OCI-LY7 (cell line): Measurements from ENCODE around the gene C4B. TPM values are rescaled to one million over a fixed set of nuclear protein-coding genes. Genes with fewer than 3 reads are reported as not detected.

Source experiments
- BruUV-seq: library from RNA; stranded (reverse); fragments of 400-500 nt; replicated peaks from 2 replicates; lab custom pipeline; 2021; lab: Mats Ljungman, UMichigan
- CTCF ChIA-PET: fragments of 300-600 bp; sonication (Branson Sonifier 250); formaldehyde crosslinking; loops from one replicate; lab custom pipeline; 2022; ENCODE audit warnings: antibody characterized with exemption; ENCODE audit not compliant: unreplicated experiment; lab: Charles Lee
- POLR2A ChIA-PET: fragments of 300-600 bp; sonication (Branson Sonifier 250); formaldehyde crosslinking; loops from one replicate; lab custom pipeline; 2022; ENCODE audit warnings: antibody characterized with exemption; lab: Charles Lee
- DNase-seq: peaks from one replicate; pipeline ENCODE4 v3.0.0-alpha.2; 2015; ENCODE audit warnings: low spot score
- H2AFZ ChIP-seq: fragments of 200-600 bp; sonication (generic), shearing (Covaris generic); 2 replicates; pipeline ENCODE4 v1.6.1; 2014; ENCODE audit warnings: mild to moderate bottlenecking, antibody characterized with exemption, low read length, moderate library complexity
- H3K27ac ChIP-seq: fragments of 200-600 bp; sonication (generic); 2 replicates; pipeline ENCODE4 v1.5.1; 2014; ENCODE audit warnings: mixed run types, low read depth, mild to moderate bottlenecking, moderate library complexity, low read length, inconsistent platforms; ENCODE audit not compliant: poor library complexity, severe bottlenecking
- H3K36me3 ChIP-seq: fragments of 200-600 bp; sonication (generic); 2 replicates; pipeline ENCODE4 v1.6.1; 2014; ENCODE audit warnings: mild to moderate bottlenecking, antibody characterized with exemption, low read length, moderate library complexity, mixed read lengths; ENCODE audit not compliant: insufficient read depth
- H3K4me1 ChIP-seq: fragments of 200-600 bp; sonication (generic); 2 replicates; pipeline ENCODE4 v1.5.1; 2014; ENCODE audit warnings: mild to moderate bottlenecking, low read length; ENCODE audit not compliant: insufficient read depth, poor library complexity, severe bottlenecking
- H3K4me2 ChIP-seq: fragments of 200-600 bp; sonication (generic); 2 replicates; pipeline ENCODE4 v1.6.1; 2014; ENCODE audit warnings: mild to moderate bottlenecking, low read length
- H3K4me3 ChIP-seq: fragments of 200-600 bp; sonication (generic); 2 replicates; pipeline ENCODE4 v1.5.1; 2014; ENCODE audit warnings: mild to moderate bottlenecking, low read depth, low read length; ENCODE audit not compliant: poor library complexity, severe bottlenecking
- H3K79me2 ChIP-seq: fragments of 200-600 bp; sonication (generic); 2 replicates; pipeline ENCODE4 v1.6.1; 2016; ENCODE audit warnings: low read depth, mild to moderate bottlenecking, low read length, moderate library complexity, mixed read lengths; ENCODE audit not compliant: insufficient read depth
- H3K9me2 ChIP-seq: fragments of 200-600 bp; sonication (generic); 2 replicates; pipeline ENCODE4 v1.6.1; 2016; ENCODE audit warnings: mild to moderate bottlenecking, low read length, mixed read lengths; ENCODE audit not compliant: insufficient read depth
- H3K9me3 ChIP-seq: fragments of 200-600 bp; sonication (generic); 2 replicates; pipeline ENCODE4 v1.6.1; 2014; ENCODE audit warnings: mild to moderate bottlenecking, mixed run types, low read length, mixed read lengths
- H4K20me1 ChIP-seq: fragments of 200-600 bp; sonication (generic); 2 replicates; pipeline ENCODE4 v1.6.1; 2014; ENCODE audit warnings: mild to moderate bottlenecking, antibody characterized with exemption, low read length, moderate library complexity, mixed read lengths; ENCODE audit not compliant: insufficient read depth
- CTCF ChIP-seq: fragments of 200-600 bp; sonication (generic); conservative IDR thresholded peaks from 2 replicates; pipeline ENCODE4 v1.5.1; 2014; ENCODE audit warnings: mild to moderate bottlenecking, antibody characterized with exemption, low read length, moderate library complexity, mixed read lengths
- EZH2phosphoT487 ChIP-seq: fragments of 200-600 bp; sonication (generic); IDR thresholded peaks from 2 replicates; pipeline ENCODE4 v1.6.1; 2018; ENCODE audit warnings: low read depth, borderline replicate concordance, mild to moderate bottlenecking, mixed run types, antibody characterized with exemption, low read length, moderate library complexity, mixed read lengths
- intact Hi-C: fragments of 100-400 bp; cut with micrococcal nuclease; formaldehyde crosslinking; loops from one replicate; pipeline ENCODE4 v1.10.0; 2022; ENCODE audit not compliant: unreplicated experiment
- total RNA-seq, 2 experiments: library from RNA; depleted of rRNA in 1 of 2; stranded (reverse); fragments of >200 nt in 1 of 2; shearing (Covaris generic) in 1 of 2; gene quantifications; 2 replicates each; pipeline ENCODE4 v1.2.3, GENCODE V29; 2014 to 2022

The C4B gene
- total RNA-seq, 2 experiments from 2014 or later = 2.9 to 3.7 TPM

DNA sequence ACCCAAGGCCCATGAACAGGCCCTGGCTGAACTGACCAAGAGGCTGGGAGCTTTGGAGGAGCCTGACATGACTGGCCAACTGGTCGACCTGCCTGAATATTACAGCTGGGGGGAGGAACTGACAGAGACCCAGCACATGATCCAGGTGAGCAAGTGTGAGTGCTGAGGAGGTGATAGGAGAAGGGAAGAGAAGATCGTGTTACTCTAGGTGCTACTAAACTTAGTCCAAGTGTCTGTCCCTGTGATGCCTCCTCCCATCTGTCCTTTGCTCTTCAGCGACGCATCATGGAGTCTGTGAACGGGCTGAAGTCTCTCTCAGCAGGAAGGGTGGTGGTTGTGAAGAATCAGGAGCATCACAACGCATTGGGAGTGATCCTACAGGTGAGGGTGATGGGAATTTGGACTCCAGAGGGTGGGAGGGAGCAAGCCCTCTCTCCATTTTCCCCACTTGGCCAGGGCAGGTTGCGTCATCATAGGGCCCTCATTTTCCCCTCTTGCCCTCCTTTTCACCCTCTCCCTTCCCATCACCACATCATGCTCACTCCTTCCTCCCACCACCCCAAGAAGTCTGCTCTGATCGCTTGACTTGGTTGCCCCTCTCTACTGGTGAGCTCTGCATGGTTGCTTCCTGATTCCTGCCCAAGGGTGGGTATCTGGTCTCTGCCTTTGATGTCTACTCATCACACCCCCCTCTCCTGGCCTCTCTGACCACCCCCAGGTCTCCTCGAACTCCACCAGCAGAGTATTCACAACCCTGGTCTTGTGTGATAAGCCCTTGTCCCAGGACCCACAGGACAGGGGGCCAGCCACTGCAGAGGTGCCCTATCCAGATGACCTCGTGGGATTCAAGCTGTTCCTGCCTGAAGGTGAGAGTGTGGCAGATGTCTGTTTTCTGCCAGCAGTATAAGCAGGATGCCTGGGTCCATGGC is 47.3 kb upstream of the C4B start:
- Histone ChIP-seq H2AFZ (no peak overlapping the region), H3K9me3 (no peaks in the 10 kb centered on the region), H3K4me3 (no peak overlapping the region), H3K79me2 (peaks cover 8% of the 10 kb centered on the region; the same call in 1 of the 2 replicates), H3K36me3 (peaks cover 78% of the 10 kb centered on the region), H3K9me2 (no peaks in the 10 kb centered on the region), H3K4me2 (no peak overlapping the region), H4K20me1 (no peaks in the 10 kb centered on the region), H3K27ac (no peak overlapping the region), H3K4me1 (peaks cover 16% of the 10 kb centered on the region)
- intact Hi-C loops = no loop called here
- TF ChIP-seq EZH2phosphoT487 (no peak), CTCF (no peak)
- POLR2A ChIA-PET = interaction anchor here (0.5 to 1.0 kb wide), 2 partner anchors 227 to 799 kb away, joined by 4 read pairs; no protein-coding TSS in a partner anchor
- no TSS peak for BruUV-seq
- CTCF ChIA-PET = no interaction called here
- no peak for DNase-seq

DNA sequence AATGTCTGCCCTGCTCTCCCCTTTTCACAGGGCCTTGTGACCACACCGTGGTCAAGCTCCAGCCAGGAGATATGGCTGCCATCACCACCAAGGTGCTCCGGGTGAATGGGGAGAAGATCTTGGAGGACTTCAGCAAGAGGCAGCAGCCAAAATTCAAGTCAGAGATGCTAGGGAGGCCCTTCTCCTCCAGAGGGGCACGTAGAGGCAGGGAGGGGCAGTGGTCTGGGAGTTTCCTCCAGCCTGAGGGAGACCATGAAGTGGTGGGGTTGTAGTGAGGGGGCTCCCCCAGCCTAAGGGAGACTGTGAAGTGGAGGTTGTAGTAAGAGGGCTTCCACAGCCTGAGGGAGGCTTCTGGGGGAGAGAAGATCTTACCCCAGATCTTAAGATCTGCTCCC is 46.7 kb upstream of the C4B start:
- no peaks in the 10 kb centered on the region for H4K20me1 ChIP-seq
- H3K4me1 ChIP-seq = peaks cover 18% of the 10 kb centered on the region
- peaks cover 12% of the 10 kb centered on the region; the same call in 1 of the 2 replicates for H3K79me2 ChIP-seq
- H3K4me3 ChIP-seq = no peak overlapping the region
- BruUV-seq = no TSS peak
- H2AFZ ChIP-seq = no peak overlapping the region
- no peaks in the 10 kb centered on the region for H3K9me2 ChIP-seq
- ChIA-PET POLR2A (interaction anchor here (1.0 kb wide), 1 partner anchor 227 kb away, joined by 4 read pairs; no protein-coding TSS in a partner anchor), CTCF (no interaction called here)
- TF ChIP-seq EZH2phosphoT487 = no peak
- peaks cover 72% of the 10 kb centered on the region for H3K36me3 ChIP-seq
- DNase-seq = no peak
- H3K4me2 ChIP-seq = no peak overlapping the region
- intact Hi-C loops = no loop called here
- no peaks in the 10 kb centered on the region for H3K9me3 ChIP-seq
- no peak overlapping the region for H3K27ac ChIP-seq

DNA sequence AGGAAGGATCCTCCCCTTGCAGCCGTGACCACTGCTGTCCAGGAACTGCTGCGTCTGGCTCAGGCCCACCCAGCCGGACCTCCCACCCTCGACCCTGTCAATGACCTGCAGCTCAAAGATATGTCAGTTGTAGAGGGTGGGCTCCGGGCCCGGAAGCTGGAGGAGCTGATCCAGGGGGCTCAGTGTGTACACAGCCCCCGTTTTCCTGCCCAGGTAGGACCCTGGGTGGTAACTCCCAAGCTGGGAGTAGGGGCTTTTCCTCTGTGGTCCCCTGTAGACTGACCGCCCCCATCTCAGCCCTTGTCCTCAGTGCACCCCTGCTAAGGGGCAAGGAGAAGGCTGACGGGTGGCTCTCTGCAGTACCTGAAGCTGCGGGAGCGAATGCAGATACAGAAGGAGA is 46.3 kb upstream of the C4B start:
- H2AFZ ChIP-seq = no peak overlapping the region
- H3K9me3 ChIP-seq = no peaks in the 10 kb centered on the region
- DNase-seq = no peak
- peaks cover 68% of the 10 kb centered on the region for H3K36me3 ChIP-seq
- H3K79me2 ChIP-seq = peaks cover 16% of the 10 kb centered on the region; the same call in 1 of the 2 replicates
- H4K20me1 ChIP-seq = no peaks in the 10 kb centered on the region
- POLR2A ChIA-PET = no interaction called here
- H3K4me3 ChIP-seq = no peak overlapping the region
- no peak overlapping the region for H3K4me2 ChIP-seq
- peaks cover 22% of the 10 kb centered on the region for H3K4me1 ChIP-seq
- no TSS peak for BruUV-seq
- intact Hi-C loops = no loop called here
- no peaks in the 10 kb centered on the region for H3K9me2 ChIP-seq
- no peak for TF ChIP-seq CTCF
- TF ChIP-seq EZH2phosphoT487 = no peak
- no peak overlapping the region for H3K27ac ChIP-seq
- CTCF ChIA-PET = no interaction called here
